H1 (cell line): ENCODE measurements around the gene DDT. TPM values are rescaled to one million over a fixed set of nuclear protein-coding genes. Genes with fewer than 3 reads are reported as not detected.
A peak's percentile ranks its signal among the peaks of the same experiment; 100 is the strongest.
"Not testable (repeated sequence)": the region's sequence is repeated elsewhere in the genome, so short reads cannot be mapped to it uniquely, and the experiment has no call there.

Experiments
- CTCF ChIA-PET: fragments of 300-600 bp; sonication (Branson Sonifier 250); formaldehyde crosslinking; loops from one replicate; lab custom pipeline; 2021; ENCODE audit not compliant: partially characterized antibody; lab: Charles Lee
- POLR2A ChIA-PET: fragments of 300-600 bp; sonication (Branson Sonifier 250); formaldehyde crosslinking; loops from one replicate; lab custom pipeline; 2021; ENCODE audit warnings: inconsistent platforms; ENCODE audit not compliant: partially characterized antibody; lab: Charles Lee
- DNase-seq, 2 experiments: peaks; one replicate each; pipeline versions ENCODE4 v3.0.0 to v3.0.0-alpha.2; 2010 to 2022; ENCODE audit warnings: low spot score in 2 of 2, low read depth in 1 of 2, mixed read lengths in 1 of 2
- FAIRE-seq: peaks from 2 replicates; lab custom pipeline; 2011; peaks lifted over from hg19 to GRCh38; lab: Jason Lieb, UNC
- H2AFZ ChIP-seq: 2 replicates; pipeline ENCODE4 v1.8.1; 2012; ENCODE audit warnings: low read length, inconsistent platforms
- H2AK5ac ChIP-seq: 2 replicates; pipeline ENCODE4 v1.6.1; 2013; ENCODE audit warnings: low read depth, low read length
- H2BK120ac ChIP-seq: replicated peaks from 2 replicates; pipeline ENCODE3; 2013; ENCODE audit warnings: low read depth, low read length, inconsistent platforms
- H2BK12ac ChIP-seq: 2 replicates; pipeline ENCODE4 v1.6.1; 2013; ENCODE audit warnings: low read depth, low read length
- H2BK15ac ChIP-seq: 2 replicates; pipeline ENCODE4 v1.6.1; 2013; ENCODE audit warnings: low read length
- H2BK20ac ChIP-seq: 2 replicates; pipeline ENCODE4 v1.6.1; 2013; ENCODE audit warnings: low read length
- H2BK5ac ChIP-seq: 2 replicates; pipeline ENCODE4 v1.6.1; 2013; ENCODE audit warnings: low read depth, low read length
- H3K14ac ChIP-seq: 2 replicates; pipeline ENCODE4 v1.6.1; 2013; ENCODE audit warnings: inconsistent platforms; ENCODE audit not compliant: insufficient read length
- H3K18ac ChIP-seq: 2 replicates; pipeline ENCODE4 v1.6.1; 2013; ENCODE audit warnings: low read length; ENCODE audit errors: extremely low read depth
- H3K23ac ChIP-seq: 2 replicates; pipeline ENCODE4 v1.6.1; 2013; ENCODE audit warnings: inconsistent platforms; ENCODE audit not compliant: insufficient read length
- H3K23me2 ChIP-seq: 2 replicates; pipeline ENCODE4 v1.6.1; 2013; ENCODE audit warnings: low read depth, low read length
- H3K27ac ChIP-seq: 2 replicates; pipeline ENCODE4 v1.6.1; 2011; ENCODE audit warnings: low read depth, low read length, inconsistent platforms
- H3K27me3 ChIP-seq, 4 experiments: replicated peaks in 1 of 4; 1 replicate in 1 of 4; 2 replicates in 3 of 4; pipeline versions ENCODE4 v1.6.1 to v1.8.1; 2011 to 2013; ENCODE audit warnings: low read length in 3 of 4, mild to moderate bottlenecking in 3 of 4, inconsistent platforms in 2 of 4, mixed read lengths in 2 of 4, moderate library complexity in 1 of 4; ENCODE audit not compliant: control insufficient read depth in 3 of 4, insufficient read depth in 3 of 4; ENCODE audit errors: extremely low read depth in 1 of 4
- H3K36me3 ChIP-seq, 4 experiments: 2 replicates each; pipeline versions ENCODE4 v1.6.1 to v1.8.1; 2011 to 2013; ENCODE audit warnings: mild to moderate bottlenecking in 4 of 4, low read length in 3 of 4, moderate library complexity in 2 of 4, control low read depth in 1 of 4, inconsistent platforms in 1 of 4; ENCODE audit not compliant: insufficient read depth in 4 of 4, control insufficient read depth in 2 of 4
- H3K4ac ChIP-seq: replicated peaks from 2 replicates; pipeline ENCODE3; 2013; ENCODE audit warnings: low read length, low read depth, mixed read lengths, inconsistent platforms; ENCODE audit not compliant: insufficient read length
- H3K4me1 ChIP-seq, 4 experiments: replicated peaks in 1 of 4; 1 replicate in 1 of 4; 2 replicates in 3 of 4; pipeline versions ENCODE4 v1.6.1 to v1.8.1; 2011 to 2013; ENCODE audit warnings: low read length in 3 of 4, inconsistent platforms in 2 of 4, mixed read lengths in 1 of 4; ENCODE audit not compliant: insufficient read depth in 4 of 4, control insufficient read depth in 3 of 4
- H3K4me2 ChIP-seq, 2 experiments: 2 replicates each; pipeline versions ENCODE4 v1.6.1 to v1.8.1; 2011 to 2013; ENCODE audit warnings: low read depth in 2 of 2, low read length in 2 of 2, control low read depth in 1 of 2, inconsistent platforms in 1 of 2, mild to moderate bottlenecking in 1 of 2; ENCODE audit not compliant: insufficient read depth in 1 of 2
- H3K4me3 ChIP-seq, 4 experiments: fragments of 200-600, 300-600 bp in 1 of 4; sonication (generic), shearing (Covaris generic), sonication (Bioruptor Twin) in 1 of 4; 2 replicates each; pipeline versions ENCODE4 v1.5.1 to v1.8.1; 2011 to 2016; ENCODE audit warnings: low read length in 4 of 4, low read depth in 3 of 4, control low read depth in 2 of 4, inconsistent platforms in 2 of 4, mild to moderate bottlenecking in 2 of 4, mixed read lengths in 1 of 4, moderate library complexity in 1 of 4; ENCODE audit not compliant: insufficient read depth in 2 of 4; ENCODE audit errors: extremely low read depth in 1 of 4
- H3K56ac ChIP-seq: replicated peaks from 2 replicates; pipeline ENCODE3; 2013; ENCODE audit warnings: low read depth, mild to moderate bottlenecking, mixed read lengths, low read length, inconsistent platforms; ENCODE audit not compliant: insufficient read length
- H3K79me1 ChIP-seq: 2 replicates; pipeline ENCODE4 v1.6.1; 2013; ENCODE audit warnings: low read depth, low read length, control low read depth
- H3K79me2 ChIP-seq, 2 experiments: 2 replicates each; pipeline versions ENCODE4 v1.6.1 to v1.8.1; 2012 to 2013; ENCODE audit warnings: low read length in 2 of 2, mild to moderate bottlenecking in 2 of 2, inconsistent platforms in 1 of 2; ENCODE audit not compliant: insufficient read depth in 2 of 2, control insufficient read depth in 1 of 2
- H3K9ac ChIP-seq, 4 experiments: replicated peaks in 1 of 4; 1 replicate in 1 of 4; 2 replicates in 3 of 4; pipeline versions ENCODE4 v1.6.1 to v1.8.1; 2011 to 2013; ENCODE audit warnings: low read depth in 3 of 4, low read length in 3 of 4, control low read depth in 2 of 4, mild to moderate bottlenecking in 2 of 4, moderate library complexity in 2 of 4, inconsistent platforms in 1 of 4; ENCODE audit errors: extremely low read depth in 1 of 4
- H3K9me3 ChIP-seq, 2 experiments: 2 replicates each; pipeline versions ENCODE4 v1.6.1 to v1.8.1; 2012 to 2013; ENCODE audit warnings: mild to moderate bottlenecking in 2 of 2, moderate library complexity in 2 of 2, control low read depth in 1 of 2, inconsistent platforms in 1 of 2, low read depth in 1 of 2, low read length in 1 of 2, mixed read lengths in 1 of 2; ENCODE audit not compliant: insufficient read depth in 2 of 2
- H4K20me1 ChIP-seq, 2 experiments: replicated peaks in 1 of 2; 2 replicates each; pipeline versions ENCODE3 to v1.8.1; 2011 to 2013; ENCODE audit warnings: inconsistent platforms in 2 of 2, low read length in 2 of 2, mild to moderate bottlenecking in 1 of 2; ENCODE audit not compliant: insufficient read depth in 2 of 2, control insufficient read depth in 1 of 2
- H4K5ac ChIP-seq: 2 replicates; pipeline ENCODE4 v1.6.1; 2013; ENCODE audit warnings: low read length, low read depth, mixed read lengths, inconsistent platforms; ENCODE audit not compliant: insufficient read length
- H4K8ac ChIP-seq: 2 replicates; pipeline ENCODE4 v1.8.0; 2013; ENCODE audit warnings: mild to moderate bottlenecking, moderate library complexity, low read length, inconsistent platforms; ENCODE audit not compliant: insufficient read depth; ENCODE audit errors: extremely low read depth
- H4K91ac ChIP-seq: replicated peaks from 2 replicates; pipeline ENCODE3; 2013; ENCODE audit warnings: low read length, mixed read lengths, inconsistent platforms; ENCODE audit not compliant: insufficient read length
- CTBP2 ChIP-seq: IDR thresholded peaks from 2 replicates; pipeline ENCODE4 v1.7.0; 2011; ENCODE audit warnings: borderline replicate concordance, mild to moderate bottlenecking, moderate library complexity, mixed read lengths, low read length; ENCODE audit not compliant: insufficient read depth, insufficient read length
- E2F6 ChIP-seq: IDR thresholded peaks from 2 replicates; pipeline ENCODE4 v1.6.1; 2012; ENCODE audit warnings: inconsistent platforms
- SIX5 ChIP-seq: IDR thresholded peaks from 2 replicates; pipeline ENCODE4 v1.6.1; 2011; ENCODE audit warnings: mild to moderate bottlenecking, low read depth, low read length
- SP1 ChIP-seq: IDR thresholded peaks from 2 replicates; pipeline ENCODE4 v1.6.1; 2011; ENCODE audit warnings: low read depth, low read length
- SRF ChIP-seq: IDR thresholded peaks from 2 replicates; pipeline ENCODE4 v1.6.1; 2011; ENCODE audit warnings: mild to moderate bottlenecking, low read depth, low read length, moderate library complexity
- USF2 ChIP-seq: IDR thresholded peaks from 2 replicates; pipeline ENCODE4 v1.6.1; 2011; ENCODE audit warnings: low read length, improper control_type of control experiment
- WGBS, 2 experiments: shearing (Covaris generic) in 1 of 2; methylation state at CpG; one replicate each; pipeline versions ENCODE4 v1.1.6 to v1.1.7; 2013 to 2015; ENCODE audit warnings: low lambda C conversion rate in 2 of 2, mixed read lengths in 2 of 2, inconsistent platforms in 1 of 2, low coverage in 1 of 2, missing lambda C conversion rate in 1 of 2; ENCODE audit not compliant: insufficient replicate concordance in 2 of 2, insufficient coverage in 1 of 2, insufficient read length in 1 of 2; ENCODE audit errors: extremely low coverage in 1 of 2, missing lambda C conversion rate in 1 of 2; 5-methylcytosine and 5-hydroxymethylcytosine counted together
- polyA plus RNA-seq, 7 experiments: library from polyadenylated mRNA; depleted of rRNA in 3 of 7; stranded (reverse) in 5 of 7; unstranded in 2 of 7; fragments of >200 nt in 5 of 7; fragments of 200-250 nt in 2 of 7; gene quantifications; 1 replicate in 5 of 7; 2 replicates in 1 of 7; 4 replicates in 1 of 7; pipeline versions ENCODE4 v1.2.1 to v1.2.3, GENCODE V29; 2011 to 2013; ENCODE audit warnings: missing spikeins in 2 of 7, mixed read lengths in 2 of 7
- total RNA-seq: library from RNA; stranded (reverse); fragmentation: NEBNext Ultra II Directional; extraction: Animal tissue kit (Norgen Biotek cat#: 25700); gene quantifications from 2 replicates; pipeline ENCODE4 v1.2.1, GENCODE V29; 2021

DDT gene
- total and polyA plus RNA-seq, 2 of the 8 experiments (the other 6 are each of a cell fraction or from before 2014, with no cell fraction given), result 106 to 341 TPM

GRCh38 chr22:24001314-24001713 is 27.1 kb upstream of the DDT start (continued):
- peak; percentile 83 for TF ChIP-seq E2F6
- peak; percentile 56 for TF ChIP-seq USF2
- 0 out of 2 replicates have a peak, but pooled peaks have one; percentile 16 for TF ChIP-seq SP1
- no peak for TF ChIP-seq SIX5
- TF ChIP-seq SRF, result no peak
- TF ChIP-seq CTBP2, result no peak

GRCh38 chr22:23999779-24000178 is 25.5 kb upstream of the DDT start:
- H3K9me3 ChIP-seq, H2BK15ac ChIP-seq, H3K23me2 ChIP-seq, POLR2A ChIA-PET, H2AK5ac ChIP-seq, H2BK12ac ChIP-seq, H3K14ac ChIP-seq, H3K18ac ChIP-seq, CTCF ChIA-PET, H4K20me1 ChIP-seq, H3K79me1 ChIP-seq, H4K91ac ChIP-seq, H3K27ac ChIP-seq, H2AFZ ChIP-seq, H3K4me3 ChIP-seq, H2BK120ac ChIP-seq, FAIRE-seq, H4K5ac ChIP-seq, H3K4me2 ChIP-seq, H3K79me2 ChIP-seq, H3K9ac ChIP-seq, H3K56ac ChIP-seq, H3K4me1 ChIP-seq, H3K27me3 ChIP-seq, H2BK5ac ChIP-seq, H4K8ac ChIP-seq, DNase-seq, H3K4ac ChIP-seq, H3K23ac ChIP-seq, H3K36me3 ChIP-seq: not testable (repeated sequence)
- peak overlapping the region; percentile 48; the same call in 1 of the 2 replicates for H2BK20ac ChIP-seq
- WGBS, 2 experiments, result 92% methylated on average over 7 of the region's 7 CpGs; no CpG with 5 or more reads in 1 of the 2 experiments
